Adrenal gland (tissue), 5 donors: Measurements from ENCODE around the gene RPAP3.

Experiments used
- POLR2A ChIP-seq, 2 donors: fragments of 450-650 bp; IDR thresholded peaks; one replicate each; pipeline ENCODE4 v1.6.1; 2017; ENCODE audit warnings: antibody characterized with exemption in 2 of 2, mild to moderate bottlenecking in 2 of 2, moderate library complexity in 1 of 2
- TF ChIP-seq, protein P1 (sequence below), 6 experiments: fragments of 450-650 bp in 4 of 6; fragments of 200-600 bp in 2 of 6; sonication (generic) in 1 of 6; IDR thresholded peaks; 1 replicate in 5 of 6; 2 replicates in 1 of 6; pipeline versions ENCODE4 v1.5.1 to v1.8.0; 2016 to 2021; ENCODE audit warnings: antibody characterized with exemption in 6 of 6, mild to moderate bottlenecking in 2 of 6, moderate library complexity in 1 of 6
- donor health status: DM: no; HTN: no; CAD: no.

DNA sequence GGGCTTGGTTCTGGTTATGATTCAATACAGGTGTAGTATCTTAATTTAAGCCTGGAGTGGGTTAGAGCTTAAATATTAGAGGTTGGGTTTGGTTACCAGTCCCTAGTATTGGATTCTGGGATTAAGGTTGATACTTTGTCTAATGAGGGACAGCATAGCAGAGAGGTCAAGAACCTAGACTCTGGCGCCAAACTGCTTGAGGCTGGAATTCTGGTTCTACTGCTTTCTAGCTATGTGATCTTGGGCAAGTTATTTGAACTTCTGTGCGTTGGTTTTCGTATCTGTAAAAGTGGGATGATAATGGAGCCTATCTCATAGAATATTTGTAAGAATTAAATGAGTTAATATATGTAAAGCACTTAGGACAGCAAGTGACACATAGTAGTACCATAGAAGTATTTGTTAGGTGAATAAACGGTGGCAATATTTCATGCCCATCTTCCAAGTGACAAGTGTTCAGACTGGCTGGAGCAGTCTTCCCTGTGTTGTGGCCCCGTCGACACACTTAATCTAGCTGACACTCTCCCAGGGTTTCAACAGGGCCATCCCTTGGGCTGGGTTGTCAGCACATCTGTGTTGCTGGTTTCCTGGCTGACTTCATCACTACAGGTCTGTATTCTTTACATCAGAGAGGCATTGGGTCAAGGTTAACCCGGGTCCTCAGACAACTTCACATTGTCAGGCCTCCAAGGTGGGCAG lies 16.5 kb upstream of the RPAP3 start:
- no peak for TF ChIP-seq POLR2A (IDR thresholded peaks at IDR 0.05)
- TF ChIP-seq, protein P1, sequence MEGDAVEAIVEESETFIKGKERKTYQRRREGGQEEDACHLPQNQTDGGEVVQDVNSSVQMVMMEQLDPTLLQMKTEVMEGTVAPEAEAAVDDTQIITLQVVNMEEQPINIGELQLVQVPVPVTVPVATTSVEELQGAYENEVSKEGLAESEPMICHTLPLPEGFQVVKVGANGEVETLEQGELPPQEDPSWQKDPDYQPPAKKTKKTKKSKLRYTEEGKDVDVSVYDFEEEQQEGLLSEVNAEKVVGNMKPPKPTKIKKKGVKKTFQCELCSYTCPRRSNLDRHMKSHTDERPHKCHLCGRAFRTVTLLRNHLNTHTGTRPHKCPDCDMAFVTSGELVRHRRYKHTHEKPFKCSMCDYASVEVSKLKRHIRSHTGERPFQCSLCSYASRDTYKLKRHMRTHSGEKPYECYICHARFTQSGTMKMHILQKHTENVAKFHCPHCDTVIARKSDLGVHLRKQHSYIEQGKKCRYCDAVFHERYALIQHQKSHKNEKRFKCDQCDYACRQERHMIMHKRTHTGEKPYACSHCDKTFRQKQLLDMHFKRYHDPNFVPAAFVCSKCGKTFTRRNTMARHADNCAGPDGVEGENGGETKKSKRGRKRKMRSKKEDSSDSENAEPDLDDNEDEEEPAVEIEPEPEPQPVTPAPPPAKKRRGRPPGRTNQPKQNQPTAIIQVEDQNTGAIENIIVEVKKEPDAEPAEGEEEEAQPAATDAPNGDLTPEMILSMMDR (IDR thresholded peaks at IDR 0.05): no peak
